HS-27A (cell line): ENCODE results near the gene DIS3L2.
"Not testable (repeated sequence)": the region's sequence is repeated elsewhere in the genome, so short reads cannot be mapped to it uniquely, and the experiment has no call there.

Experiments
- DNase-seq: peaks from one replicate; pipeline ENCODE4 v3.0.0-alpha.2; 2012; ENCODE audit warnings: low read depth, missing footprints

The DIS3L2 gene

DNA sequence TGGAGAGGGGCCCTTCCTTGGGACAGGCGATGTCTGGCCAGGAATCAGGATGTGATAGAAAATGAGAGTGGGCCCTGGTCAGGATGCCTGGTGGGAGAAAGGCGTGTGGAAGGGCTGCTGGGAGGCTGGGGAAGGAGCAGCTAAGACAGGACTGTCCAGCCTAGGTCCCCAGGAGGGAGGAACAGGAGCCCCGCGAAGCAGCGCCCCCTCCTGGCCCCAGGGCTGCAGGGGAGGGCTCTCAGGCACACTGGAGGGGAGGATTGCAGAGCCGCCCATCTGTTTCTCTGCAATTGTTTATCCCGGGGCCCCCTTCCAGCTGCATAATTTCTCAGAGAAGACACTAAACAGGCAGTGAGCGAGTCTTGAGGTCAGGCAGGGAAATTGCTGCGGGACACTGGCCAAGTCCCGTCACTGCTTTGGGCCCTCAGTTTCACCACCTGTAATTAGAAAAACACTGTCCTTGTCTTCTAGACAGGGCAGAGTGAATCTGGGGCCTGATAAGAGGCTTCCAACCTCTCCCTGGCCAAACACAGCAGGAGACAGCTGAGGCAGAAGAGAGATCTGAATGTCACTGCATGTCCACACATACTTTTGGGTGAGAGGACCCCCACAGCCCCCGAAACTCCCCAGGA, 31.4 kb upstream of the DIS3L2 start:
- DNase-seq, result no peak

DNA sequence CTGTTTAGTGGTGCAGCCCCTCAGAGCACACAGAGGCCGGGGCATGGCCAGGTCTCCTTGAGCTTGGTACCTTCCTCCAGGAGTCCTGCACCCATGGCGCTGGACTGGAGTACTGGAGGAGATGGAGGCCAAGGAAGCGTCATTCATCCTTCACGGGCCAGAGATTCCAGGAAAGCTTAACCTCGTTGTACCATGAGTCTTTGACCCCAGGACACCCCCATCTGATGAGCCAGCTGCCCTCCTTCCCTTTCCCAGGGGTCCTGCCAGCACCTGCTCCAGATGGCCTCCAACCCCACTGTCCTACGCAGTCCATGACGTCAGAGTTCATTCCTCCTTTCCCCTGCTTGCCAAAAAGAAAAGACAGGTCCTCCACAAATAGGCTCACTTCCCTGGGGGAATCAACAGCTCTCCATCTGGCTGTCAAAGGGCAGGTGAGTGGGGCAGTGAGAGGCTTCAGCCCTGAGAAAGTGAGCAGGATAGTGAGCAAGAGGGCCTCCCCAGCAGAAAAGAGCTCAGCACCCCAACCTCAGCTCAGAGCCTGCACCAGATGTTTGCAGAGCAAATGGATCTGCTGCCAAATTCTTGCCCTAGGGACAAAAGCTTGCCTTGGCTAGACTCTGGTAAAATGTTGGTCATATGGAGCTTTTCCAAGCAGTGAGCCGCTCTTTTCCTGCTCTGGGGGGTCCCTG, 30.8 kb upstream of the DIS3L2 start:
- DNase-seq, result no peak

DNA sequence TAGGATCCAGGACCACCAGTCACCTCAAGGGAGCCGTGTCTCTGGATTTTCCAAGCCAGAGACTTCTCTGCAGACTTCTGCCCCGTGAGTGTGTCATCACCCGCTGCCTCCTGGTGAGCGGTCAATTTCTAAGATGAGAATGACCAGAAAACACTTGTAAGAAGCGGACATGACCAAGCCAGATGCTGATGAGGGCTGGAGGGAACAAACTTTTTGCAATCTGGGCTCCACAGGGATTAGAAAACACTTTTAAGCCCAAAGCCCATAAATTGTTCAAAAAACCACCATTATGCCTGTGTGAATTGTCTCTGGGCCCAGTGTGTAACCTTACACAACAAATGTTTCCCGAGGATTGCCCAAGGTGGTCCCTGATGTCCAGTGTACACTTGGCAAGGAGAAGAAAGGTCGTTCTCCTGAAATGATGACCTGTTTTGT, 30.0 kb upstream of the DIS3L2 start:
- DNase-seq, result no peak

DNA sequence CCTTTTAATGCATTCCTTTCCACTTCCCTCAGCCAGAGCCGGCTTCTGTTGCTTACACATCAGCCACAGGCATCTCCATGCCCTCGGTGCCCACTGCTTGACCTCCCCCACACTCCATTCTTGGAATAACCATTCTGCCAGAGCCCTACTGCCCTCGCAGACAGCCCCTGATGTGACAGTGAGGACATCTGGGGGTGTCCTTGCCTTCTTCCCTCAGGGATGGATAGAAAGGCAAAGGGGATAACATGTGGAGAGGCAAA, 28.9 kb upstream of the DIS3L2 start:
- DNase-seq, result no peak

DNA sequence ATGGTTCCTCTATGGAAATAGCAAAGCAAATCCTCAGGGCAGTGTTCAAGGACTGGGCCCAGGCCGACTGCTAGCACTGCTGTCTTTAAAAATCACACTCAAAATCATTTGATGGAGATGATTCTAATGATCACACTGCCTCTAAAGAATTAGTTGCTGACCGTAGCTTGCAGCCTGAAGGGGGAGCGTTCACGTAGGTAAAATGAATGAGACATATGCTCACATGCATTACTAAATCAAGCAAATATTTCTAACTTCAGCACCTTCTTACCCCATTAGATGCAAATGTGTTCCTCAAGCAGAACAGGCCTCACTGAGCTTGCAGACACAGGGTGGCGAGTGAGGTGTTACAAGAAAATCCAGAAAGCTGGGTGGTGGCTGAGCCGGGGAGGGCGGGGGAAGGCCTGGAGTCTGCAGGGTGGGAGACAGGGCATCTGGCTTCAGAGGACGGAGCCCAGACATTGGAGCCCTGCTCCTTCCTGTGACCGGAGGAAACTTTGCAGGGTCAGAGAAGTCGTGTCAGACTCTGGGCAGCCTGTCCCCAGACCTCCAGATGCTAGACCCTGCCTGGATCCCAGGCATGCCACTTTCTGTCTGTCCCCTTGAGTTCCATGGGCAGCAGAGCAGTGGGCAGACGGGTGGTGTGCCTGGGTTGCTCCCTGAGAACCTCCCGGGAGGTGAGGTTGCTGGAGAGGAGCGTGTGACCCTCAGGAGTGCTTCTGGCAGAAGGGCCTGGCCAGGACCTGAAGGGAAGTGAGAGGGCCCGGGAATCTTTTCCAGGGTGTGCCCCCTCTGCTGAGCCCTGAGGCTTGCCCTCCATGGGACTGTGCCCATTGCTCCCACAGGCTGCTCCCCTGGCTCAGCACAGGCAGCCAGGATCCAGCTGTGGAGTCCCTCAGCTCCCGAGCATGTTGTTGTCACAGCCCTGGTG, 28.3 kb upstream of the DIS3L2 start:
- no peak for DNase-seq

DNA sequence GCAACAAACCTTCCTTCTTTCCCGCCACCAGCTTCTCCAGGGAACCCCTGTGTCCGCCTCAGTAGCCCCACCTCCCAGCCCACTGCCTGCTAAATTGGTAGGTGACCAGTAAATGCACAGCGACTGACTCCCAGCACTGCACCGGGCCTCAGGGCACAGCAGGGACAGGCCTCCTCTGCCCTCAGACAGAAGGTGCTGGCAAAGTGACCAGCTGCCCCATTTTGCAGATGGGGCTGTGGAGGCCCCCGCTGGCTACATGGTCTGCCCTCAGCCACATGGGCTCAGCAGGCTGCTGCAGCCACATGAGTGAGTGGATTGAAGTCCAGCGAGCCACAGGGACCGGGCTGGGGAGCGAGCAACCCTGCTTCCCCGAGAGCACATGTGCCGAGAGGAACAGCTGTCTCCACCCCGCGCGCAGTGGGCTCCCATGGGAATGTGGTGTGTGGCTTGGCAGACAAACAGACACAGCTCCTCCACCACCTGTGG, 27.6 kb upstream of the DIS3L2 start:
- DNase-seq, result no peak

DNA sequence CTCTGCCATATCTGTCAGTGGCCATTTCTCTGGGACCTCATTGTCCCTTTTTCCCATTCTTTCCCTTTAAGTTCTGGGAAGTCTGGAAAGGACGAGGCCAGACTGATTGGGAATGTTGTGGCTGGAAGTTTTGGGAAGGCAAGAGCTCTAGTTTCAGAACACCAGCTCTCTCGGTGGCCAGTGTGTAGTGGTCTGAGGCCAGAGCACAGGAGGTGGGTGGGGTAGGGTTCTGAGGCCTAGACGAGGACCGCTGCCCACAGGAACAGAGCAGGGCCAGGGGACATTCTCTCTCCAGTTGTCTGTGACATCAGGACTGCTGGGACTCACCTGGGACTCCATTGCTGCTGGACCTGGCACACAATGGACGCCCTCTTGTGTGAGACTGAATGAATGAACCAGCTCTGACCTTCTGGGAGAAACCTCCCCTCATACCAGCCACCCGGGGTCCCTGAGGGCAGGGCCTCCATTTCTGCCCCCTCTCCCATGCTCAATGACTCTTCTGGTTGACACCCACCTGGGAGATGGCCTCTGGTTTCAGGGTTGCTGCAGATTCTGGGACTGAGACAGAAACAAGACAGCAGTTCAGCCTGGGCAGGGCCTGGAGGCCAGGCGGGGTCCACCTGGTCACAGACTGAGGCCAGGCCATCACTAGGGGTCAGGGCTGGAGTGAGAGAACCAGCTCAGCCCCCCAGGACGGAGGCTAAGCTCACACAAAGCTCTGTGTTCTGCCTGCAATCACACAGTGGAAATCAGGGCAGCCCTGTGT, 26.9 kb upstream of the DIS3L2 start:
- no peak for DNase-seq

DNA sequence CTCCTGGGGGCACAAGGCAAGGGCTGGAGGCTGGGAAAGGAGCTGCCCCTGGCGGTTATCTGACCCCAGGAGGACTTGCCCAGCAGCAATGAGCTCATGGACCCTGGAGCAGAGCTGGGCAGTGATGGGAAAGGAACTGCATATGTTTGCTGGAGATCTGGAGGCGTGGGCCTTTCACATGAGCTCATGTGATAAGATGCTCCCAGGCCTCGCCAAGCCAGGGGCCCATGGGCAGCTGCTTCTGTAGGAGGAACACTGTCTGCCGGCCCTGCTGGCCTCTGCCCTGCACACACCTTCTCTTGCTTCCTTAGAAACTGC, 26.3 kb upstream of the DIS3L2 start:
- DNase-seq, result no peak

DNA sequence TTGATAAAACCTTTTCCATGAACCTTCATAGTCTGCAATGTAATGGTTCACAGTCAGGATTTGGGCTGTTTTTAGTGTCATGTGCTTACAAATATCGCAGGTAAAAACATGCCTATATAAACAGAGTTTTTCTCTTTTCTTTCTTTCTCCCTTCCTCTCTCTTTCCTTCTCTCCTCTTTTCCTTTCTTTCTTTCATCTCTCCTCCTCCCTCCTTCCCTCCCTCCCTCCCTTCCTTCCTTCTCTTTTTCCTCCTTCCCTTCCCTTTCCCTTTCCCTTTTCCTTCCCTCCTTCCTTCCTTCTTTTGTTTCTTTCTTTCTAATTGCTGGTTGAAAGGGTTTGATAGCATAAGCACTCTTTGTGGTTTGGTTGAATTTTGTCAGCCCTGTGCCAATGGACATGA, 25.7 kb upstream of the DIS3L2 start:
- no peak for DNase-seq

DNA sequence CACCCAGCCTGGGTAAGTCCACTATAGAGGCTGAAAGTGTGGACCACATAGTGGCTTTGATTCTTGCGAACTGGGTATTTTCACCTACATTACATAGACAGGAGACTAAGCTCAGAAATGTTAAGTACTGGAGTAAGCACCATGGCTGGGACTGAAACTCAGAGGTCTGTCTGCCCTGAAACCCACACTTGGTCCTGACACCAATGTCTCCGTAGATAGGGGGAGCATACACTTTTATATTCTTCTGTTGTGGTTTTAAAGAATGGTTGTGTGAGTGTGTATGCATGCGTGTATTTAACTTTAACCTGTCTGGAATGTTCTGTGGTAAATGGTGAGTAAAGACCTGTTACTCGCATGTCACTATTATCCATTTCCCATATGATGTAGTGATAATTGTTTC, 25.0 kb upstream of the DIS3L2 start:
- no peak for DNase-seq

DNA sequence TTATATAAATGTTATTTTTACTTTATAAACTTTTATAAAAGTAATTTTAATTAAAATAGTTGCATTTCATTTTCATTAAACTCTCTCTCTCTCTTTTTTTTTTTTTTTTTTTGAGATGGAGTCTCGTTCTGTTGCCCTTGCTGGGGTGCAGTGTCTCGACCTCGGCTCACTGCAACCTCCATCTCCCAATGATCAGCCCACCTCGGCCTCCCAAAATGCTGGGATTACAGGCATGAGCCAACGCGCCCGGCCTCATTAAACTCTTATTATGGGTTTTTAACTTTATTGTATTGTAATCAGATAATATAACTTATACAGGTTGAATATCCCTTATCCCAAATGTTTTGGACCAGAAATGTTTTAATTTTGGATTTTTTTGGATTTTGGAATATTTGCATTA, 24.5 kb upstream of the DIS3L2 start:
- DNase-seq, result no peak

DNA sequence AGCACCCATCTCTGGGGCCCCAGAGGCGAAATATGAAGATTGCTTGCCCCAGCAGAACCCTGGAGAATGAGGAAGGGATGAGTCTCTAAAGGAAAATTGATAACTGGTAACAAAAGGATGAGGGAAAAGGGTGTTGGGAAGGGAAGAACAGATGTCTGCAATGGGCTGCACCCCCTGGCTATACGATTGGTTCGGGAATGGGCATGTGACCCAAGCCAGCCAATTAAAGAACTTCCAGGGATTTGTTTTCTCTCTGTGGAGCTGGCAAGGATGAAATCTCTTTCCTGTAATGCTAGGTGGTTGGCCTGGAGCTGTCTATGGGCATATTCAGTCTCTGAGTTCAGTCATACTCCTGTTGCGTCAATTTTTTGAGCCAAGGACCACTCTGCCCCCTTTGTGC, 22.5 kb upstream of the DIS3L2 start:
- no peak for DNase-seq

DNA sequence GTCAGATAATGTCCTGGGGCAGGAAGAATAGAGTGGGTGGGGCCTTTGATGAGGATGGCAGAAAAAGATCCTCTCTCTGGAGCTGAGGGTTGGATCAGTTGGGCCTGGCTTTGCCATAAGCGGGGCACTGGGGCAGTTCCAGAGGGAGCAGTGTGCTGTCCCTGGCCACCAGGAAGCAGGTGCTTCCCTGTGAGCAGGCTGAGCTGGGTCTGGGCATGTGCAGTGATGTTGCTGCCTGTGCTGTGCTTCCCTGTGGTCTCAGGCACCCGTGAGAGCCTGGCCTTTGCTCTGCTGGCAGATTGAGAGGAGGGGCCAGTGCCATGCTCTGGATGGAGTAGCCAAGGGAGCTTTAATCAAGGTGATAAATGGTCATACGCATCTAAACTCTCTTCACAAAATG, 20.7 kb upstream of the DIS3L2 start:
- no peak for DNase-seq

DNA sequence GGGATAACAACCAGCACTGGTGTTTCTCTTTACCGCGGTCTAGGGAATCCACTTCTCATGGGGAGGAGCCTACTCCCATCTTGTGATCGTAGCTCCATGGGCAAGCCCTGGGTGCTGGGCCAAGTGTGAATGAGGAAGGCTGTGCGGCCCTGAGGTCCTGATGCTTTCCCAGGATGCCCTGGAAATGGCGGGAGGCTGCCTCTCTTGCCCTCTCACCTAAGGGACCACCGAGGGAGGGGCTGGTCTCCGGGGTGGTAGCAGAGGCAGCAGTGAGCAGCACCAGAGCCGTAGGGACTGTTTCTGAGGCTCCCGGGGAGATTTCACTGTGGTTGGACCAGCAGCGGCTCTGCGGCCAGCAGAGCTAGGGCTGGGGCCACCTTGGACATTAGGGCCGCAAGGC, 19.8 kb upstream of the DIS3L2 start:
- no peak for DNase-seq

DNA sequence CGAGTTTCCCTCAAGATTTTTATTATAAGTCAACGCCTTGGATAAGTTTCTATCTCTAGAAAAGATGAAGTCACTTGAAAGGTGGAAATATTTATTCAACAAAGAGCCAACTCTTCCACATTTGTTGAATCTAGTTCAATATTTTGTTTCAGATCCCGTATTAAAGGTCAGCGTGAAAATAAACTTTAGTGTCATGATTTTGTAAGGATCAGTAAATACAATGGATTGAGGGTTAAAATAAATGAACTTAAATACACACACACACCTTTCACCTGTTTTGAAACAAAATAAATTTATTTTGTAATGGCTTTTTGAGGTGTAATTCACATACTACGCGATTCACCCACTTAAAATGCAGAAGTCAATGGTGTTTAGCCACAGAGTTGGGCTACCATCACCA, 19.3 kb upstream of the DIS3L2 start:
- no peak for DNase-seq

DNA sequence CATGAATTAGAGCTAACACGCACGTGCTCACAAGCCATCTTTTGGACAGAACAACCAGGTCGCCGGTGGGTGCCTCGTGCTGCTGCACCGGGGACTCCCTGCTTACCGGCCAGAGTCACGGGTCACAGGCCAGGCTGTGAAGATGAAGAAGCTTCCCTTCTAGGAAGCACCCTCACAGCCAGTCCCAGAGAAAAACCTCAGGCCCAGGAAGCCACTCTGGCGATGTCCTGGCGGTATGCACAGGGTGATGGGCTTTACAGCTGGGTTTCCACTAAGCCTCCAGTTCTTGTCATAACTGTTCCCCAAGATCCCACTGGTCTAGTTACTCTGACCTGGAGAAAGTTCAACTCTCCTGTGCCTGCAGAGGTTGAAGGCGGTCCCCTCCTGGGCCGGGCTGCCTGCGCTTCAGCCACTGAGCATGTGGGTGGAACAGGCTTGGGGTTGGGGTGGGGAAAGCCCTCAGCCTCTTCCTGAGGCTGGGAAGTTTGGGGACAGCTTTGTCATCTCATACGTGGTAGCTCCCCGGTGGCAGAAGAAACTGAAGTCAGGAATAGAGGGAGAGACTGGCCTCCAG, 15.2 kb upstream of the DIS3L2 start:
- DNase-seq, result no peak

DNA sequence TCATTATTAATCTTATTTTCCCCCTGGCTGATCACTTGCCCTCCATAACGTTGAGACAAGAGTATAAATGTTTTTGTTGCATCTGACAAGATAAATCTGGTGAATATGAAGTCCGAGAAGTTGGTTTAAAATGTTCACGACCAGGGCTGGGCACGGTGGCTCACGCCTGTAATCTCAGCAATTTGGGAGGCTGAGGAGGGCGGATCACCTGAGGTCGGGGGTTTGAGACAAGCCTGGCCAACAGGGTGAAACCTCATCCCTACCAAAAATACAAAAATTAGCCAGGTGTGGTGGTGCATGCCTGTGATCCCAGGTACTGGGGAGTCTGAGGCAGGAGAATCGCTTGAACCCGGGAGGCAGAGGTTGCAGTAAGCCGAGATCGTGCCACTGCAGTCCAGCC, 14.4 kb upstream of the DIS3L2 start:
- DNase-seq, result not testable (repeated sequence)

DNA sequence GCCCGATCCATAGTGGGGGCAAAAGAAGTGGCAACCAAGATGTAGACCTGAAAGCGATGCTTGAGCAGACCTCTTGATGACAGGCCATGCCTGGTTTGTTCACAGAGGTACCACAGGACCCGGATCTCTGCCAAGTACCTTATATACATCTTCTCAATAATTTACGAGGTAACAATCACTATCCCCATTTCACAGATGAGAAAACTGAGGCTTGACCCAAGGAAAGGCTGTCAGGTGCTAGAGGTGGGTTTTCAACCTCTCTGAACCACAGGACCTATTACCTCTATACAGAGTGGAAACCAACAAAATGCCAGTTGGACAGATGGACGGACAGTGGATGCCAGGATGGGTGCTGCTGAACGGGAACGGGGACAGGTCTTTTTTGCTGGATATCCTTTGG, 13.8 kb upstream of the DIS3L2 start:
- no peak for DNase-seq

DNA sequence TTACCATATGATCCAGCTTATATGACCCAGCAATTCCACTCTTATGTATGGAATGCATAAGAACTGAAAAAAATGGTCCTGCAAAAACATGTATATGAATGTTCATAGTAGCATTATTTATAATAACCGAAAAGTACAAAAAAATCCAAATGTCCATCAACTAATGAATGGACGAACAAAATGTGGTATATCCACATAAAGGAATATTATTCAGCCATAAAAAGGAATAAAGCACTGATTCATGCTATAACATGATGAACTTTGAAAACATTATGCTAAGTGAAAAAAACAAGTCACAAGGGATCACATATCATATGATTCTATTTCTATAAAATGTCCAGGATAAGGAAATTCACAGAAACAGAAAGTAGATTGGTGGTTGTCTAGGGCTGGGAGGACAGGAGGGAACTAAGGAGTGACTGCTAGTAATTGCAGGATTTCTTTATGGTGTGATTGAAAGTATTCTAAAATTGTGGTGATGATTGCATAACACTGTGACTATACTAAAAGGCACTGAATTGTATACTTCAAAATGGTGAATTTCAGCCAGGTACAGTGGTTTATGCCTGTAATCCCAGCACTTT, 10.0 kb upstream of the DIS3L2 start:
- DNase-seq, result no peak

DNA sequence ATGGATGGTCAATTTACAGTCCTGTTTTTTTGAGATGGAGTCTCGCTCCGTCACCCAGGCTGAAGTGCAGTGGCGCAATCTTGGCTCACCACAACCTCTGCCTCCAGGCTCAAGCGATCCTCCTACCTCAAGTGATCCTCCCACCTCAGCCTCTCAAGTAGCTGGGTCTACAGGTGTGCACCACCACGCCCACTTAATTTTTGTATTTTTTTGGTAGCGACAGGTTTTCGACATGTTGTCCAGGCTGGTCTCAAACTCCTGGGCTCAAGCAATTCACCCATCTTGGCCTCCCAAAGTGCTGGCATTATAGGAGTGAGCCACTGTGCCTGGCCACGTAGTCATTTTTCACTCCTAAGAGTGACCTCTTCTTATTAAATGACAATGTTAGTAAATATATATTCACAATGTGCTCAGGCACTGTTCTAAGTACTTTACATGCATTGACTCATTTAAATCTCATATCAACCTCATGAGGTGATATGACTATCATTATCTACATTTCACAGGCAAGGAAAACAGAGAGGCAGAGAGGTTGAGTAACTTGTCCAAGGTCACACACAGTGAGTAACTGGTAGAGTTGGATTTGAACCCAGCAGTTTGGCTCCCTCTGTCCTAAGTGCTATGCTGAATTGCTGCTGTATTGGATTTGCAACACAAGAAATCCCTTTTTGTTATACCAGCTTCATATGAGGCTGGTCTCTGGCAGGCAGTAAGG, 5.6 kb upstream of the DIS3L2 start:
- DNase-seq, result no peak
